NCI-H1436 treated with DMSO at 0.1 percent for 48 hours (cell line): Measurements from ENCODE around the gene UBAP2L.
"Not testable (repeated sequence)": the region's sequence is repeated elsewhere in the genome, so short reads cannot be mapped to it uniquely, and the experiment has no call there.

Experiments
- DNase-seq: peaks from one replicate; lab custom pipeline; 2025; lab: John Stamatoyannopoulos, UW

The UBAP2L gene

GRCh38 chr1:154312229-154313065 is 91.7 kb downstream of the UBAP2L start:
- DNase-seq, result not testable (repeated sequence)

DNA sequence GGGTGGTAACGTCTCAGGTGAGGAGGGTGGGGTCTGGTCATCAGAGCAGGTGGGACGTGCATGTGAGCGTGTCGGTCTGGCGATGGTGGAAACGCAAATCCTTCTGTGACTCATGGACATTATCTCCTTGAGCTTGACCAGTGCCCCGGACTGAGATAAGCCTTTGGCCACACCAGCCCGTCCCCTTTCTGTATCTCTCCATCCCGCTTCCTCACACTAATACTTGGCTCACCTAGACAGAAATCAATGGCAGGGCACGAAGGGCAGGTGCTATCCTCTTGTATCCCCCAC is 92.3 kb downstream of the UBAP2L start:
- DNase-seq, result no peak

DNA sequence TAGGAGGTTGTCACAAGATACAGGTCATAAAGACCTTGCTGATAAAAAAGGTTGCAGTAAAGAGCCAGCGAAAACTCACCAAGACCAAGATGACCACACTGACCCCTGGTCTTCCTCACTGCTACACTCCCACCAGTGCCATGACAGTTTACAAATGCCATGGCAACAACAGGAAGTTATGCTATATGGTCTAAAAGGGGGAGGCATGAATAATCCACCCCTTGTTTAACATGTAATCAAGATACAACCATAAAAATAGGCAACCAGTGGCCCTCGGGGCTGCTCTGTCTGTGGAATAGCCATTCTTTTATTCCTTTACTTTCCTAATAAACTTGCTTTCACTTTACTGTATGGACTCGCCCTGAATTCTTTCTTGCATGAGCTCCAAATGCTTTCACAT is 93.5 kb downstream of the UBAP2L start:
- DNase-seq, result not testable (repeated sequence)

DNA sequence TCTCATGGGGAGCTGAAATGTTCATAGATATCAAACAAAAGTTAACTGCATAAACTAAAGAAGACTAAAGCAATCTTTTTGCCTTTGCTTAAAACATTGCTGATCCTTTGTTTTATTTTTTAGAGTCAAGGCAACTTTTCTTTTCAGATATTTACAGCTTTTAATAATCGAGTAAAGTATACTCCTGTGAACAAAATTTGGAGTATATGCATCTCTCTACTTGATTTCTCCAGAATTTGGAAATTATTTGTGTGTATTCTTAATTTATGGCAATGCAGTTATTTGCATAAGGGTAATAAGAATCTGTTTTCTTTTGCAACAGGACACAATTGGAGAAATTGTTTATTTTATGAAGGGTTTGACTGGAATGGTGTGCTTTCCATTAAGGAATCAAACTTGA is 95.9 kb downstream of the UBAP2L start:
- DNase-seq, result no peak

DNA sequence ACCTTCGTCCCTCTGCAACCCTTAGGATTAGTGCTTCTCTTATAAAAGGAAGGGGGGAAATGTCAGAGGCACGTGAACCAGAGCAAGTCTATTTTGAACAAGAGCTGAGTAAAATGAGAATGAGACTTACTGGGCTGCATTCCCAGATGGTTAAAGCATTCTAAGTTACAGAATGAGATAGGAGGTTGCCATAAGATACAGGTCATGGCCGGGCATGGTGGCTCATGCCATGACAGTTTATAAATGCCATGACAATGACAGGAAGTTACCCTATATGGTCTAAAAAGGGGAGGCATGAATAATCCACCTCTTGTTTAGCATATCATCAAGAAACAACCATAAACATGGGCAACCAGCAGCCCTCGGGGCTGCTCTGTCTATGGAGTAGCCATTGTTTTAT is 97.6 kb downstream of the UBAP2L start:
- no peak for DNase-seq
